GM19438 (cell line): Measurements from ENCODE around the gene KCNK15.

Source experiments
- ATAC-seq: cut with Tn5 transposase; IDR thresholded peaks from one replicate; pipeline ENCODE4 v1.9.1; 2021; ENCODE audit warnings: low read depth; ENCODE audit not compliant: unreplicated experiment

The KCNK15 gene

DNA sequence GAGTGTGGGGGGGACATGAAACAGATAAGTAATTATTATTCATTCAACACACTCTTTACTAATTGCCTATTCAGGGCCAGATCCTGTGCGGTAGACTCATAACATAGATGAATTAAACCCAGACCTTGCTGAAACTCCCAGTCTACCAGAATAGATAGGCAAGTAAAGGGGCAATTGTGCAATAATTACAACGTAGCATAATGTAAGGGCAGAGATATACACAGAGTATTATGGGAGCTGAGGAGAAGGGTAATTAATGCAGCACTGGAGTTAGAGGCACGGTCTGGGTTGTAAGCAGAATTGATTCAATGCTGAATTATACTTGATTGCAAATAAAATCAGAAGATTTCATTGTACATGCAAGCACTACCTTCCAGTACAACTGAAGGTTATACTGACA is 35.5 kb downstream of the KCNK15 start:
- ATAC-seq: no peak

DNA sequence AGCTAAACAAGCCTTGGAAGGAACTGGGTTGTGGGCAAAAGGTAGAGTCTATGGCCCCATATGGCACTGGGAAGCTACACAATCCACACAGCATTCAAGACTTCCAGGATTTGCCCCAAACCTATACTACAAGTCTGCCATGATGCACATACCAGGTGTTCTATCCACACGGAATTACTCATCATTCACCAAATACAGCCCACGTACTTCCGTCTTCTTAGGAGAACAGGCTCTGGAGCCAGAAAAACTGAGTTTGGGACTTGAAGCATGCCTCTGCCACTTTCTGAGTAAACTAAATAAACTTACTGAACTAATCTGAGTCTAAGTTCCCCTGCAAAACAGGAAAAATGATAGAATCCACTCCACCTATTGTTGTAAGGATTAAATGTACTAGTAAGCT is 36.1 kb downstream of the KCNK15 start:
- ATAC-seq: no peak

DNA sequence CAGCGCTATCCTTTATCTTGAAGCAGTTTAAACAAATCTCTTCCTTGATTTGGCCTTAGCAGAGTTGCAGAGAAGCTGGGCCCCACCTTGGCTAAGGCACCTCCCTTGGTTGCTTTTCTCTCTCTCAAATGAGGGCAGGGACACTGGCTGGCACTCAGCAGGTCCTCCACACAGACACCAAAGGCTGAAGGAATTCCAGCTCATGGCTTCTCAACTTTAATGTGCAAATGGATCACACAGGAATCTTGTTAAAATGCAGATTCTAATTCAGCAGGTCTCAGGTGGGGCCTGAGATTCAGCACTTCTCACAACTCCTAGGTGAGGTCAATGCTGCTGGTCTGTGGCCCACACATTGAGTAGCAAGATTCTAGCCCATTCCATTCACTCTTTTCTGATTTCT is 39.0 kb downstream of the KCNK15 start:
- ATAC-seq: no peak

DNA sequence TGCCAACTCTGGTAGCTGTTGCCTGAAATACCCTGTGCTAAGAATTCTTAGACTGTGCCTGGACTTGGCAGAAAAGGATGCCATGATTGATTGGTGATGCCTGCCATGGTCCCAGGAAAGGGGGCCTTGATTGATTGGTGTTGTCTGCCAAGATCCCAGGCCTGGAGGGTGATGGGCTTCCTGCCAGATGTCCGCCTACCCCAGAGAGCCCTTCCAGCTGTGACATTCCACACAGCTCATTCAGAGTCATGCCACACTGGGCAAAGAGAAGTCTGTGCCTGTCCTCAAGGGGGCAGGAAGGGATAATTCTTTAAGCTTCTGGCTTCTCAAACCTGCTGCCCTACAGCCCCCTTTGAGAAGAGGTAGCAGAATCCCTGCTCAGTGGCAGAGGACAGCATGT is 40.1 kb downstream of the KCNK15 start:
- no peak for ATAC-seq

DNA sequence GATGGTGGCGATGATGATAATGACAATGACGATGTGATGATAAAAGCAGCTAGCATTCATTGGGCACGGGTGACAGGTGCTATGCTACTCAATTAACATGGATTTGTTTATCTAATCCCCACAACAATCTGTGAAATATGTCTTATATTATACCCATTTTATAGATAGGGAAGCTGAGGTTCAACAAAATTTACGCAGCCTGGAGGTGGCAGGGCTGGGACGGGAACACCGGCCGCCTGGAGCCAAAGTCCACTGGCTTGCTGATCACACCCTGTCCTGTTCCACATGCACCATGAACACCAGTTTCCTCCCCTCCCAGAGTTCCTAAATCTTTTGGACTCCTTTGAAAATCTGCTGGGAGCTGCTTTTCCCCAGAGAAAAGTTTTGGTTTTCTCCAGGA is 41.6 kb downstream of the KCNK15 start:
- no peak for ATAC-seq

DNA sequence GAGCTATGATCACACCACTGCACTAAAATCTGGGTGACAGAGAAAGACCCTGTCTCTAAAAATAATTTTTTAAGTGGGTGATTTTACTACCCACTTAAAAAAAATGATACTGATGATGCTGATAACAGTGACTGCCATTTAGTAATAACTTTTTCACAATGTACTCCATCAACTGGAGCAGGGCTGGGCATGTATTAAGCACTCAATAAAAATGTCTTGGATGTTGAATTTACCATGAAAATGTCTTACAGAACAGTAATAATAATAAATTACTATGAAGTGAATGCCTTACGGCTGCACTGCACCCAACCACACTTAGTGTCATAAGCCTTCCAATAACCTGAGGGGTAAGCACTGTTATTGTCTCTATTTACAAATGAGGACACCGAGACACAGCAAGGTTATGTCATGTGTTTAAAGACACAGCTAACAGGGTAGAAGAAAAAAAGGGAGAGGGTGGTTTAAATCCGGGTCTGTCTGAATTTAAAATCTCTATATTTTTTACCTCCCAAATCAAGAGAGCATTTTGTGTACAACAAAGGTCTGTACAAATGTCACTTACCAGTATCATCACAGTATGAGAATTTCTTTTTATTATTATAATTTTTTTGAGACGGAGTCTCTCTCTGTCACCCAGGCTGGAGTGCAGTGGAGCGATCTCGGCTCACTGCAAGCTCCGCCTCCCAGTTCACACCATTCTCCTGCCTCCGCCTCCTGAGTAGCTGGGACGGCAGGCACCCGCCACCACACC is 43.2 kb downstream of the KCNK15 start:
- no peak for ATAC-seq

DNA sequence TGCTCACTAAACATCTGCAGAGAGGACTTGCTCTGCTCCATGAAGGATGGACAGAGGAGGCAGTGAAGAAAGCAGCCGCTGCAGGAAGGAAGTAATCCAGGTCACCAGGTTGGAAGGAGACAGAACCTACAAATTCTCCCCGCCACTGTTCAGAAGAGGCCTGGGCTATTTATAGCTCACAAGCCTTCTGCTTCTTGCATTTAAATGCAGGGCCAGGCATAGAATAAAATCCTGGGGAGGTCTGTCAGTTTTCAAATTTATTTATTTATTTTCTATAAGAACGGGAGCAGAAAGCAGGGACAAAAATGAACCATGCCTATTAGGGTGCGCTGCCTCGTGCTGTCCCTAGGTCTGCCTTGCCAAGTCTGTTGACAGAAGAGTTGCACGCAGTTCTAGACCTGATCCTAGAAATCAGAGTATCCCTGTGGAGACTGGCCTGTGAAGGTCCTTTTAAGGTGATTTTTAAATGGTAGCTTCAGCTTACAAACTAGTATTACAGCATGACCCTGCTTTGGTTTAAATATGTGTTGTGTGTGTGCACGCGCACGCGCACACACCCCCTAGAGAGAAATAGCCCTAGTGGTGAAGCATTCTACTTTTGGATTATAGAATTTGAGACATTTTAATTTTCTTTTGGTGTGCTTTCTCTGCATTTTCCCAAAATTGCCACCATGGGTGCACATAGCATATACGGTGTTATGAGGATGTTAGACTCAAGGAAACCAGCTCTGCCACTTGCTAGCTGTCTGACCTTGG is 45.2 kb downstream of the KCNK15 start:
- no peak for ATAC-seq

DNA sequence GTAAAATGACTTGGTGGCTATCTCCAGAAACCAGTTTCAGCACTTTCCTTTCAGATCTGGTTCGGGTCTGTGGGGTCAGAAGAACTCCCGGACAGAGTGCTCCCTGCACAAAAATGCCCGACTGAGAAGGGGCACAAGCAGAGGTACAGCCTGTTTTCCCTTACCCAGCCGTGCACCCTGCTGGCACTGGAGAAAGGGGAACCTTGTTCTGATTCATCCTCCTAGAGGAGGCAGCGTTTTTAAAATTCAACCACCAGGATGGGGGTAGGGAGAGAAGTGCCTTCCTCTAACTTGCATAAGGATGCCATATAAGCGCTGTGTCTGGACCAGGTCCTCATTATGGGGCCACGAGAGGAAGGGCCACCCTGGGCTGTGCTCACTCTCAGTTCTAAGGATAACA is 47.1 kb downstream of the KCNK15 start:
- ATAC-seq: no peak

DNA sequence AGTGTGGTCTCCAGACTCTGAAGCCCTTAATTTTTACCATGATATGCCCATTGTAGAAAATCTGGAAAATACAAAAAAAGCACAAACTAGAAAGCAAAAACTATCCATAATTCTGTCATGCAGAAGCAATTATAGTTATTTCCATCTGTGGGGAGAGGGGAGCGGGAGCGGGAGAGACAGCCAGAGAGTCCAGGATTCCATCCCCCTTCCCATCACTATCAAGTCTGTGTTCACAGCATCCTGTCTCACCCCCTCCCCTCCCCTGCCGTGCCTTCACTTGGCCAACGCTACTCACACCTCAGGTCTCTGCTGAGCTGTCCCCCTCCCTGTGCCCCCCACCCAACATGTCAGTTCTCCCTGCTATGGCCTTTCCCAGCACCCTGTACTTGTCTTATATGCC is 50.2 kb downstream of the KCNK15 start:
- ATAC-seq: no peak

DNA sequence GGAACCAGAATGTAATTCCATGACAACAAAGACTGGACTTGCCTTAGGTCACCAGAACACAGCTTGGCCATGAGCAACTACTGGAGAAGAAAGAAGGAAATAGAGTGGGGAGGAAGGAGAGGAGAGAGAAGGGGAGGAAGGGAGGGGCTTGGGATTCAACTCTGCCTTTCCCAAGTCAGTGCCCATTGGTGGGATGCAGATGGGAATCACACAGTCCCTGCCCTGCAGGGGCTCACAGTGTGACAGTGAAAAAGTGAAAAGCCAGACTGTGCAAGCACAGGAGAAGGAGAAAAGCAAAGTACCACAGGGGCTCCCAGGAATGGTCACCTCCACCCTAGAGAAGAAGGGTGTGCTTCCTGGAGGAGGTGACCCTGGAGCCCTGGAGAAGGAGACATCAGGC is 50.6 kb downstream of the KCNK15 start:
- no peak for ATAC-seq

DNA sequence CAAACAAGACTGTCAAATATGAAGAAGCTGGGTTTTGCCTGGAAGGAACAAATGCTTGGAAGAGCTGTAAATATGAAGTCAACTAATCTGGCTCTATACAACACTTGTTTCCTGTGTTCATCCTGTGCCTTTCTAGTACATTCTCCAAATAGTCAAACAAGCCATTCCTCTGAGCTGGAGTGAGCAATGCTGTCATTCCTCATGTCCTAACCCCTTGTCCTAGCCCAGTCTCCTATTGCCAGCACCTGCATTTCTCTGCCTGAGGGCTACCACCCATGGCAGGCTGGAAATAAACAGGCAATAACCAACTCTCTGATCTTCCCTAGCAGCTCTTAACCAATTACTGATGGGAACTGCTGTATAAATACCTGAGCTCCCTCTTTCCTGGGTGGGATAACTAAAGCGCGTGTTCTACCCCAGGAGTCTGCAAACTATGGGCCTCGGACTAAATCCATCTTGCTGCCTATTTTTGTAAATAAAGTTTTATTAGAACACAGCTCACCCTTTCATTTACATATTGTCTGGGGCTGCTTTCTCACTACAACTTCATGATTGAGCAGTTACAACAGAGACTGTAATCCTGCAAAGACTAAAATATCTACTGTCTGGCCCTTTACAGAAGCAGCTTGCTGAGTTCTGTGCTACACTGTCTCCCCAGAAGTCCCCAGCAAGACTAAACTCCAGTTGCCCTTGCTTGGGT is 51.2 kb downstream of the KCNK15 start:
- no peak for ATAC-seq

DNA sequence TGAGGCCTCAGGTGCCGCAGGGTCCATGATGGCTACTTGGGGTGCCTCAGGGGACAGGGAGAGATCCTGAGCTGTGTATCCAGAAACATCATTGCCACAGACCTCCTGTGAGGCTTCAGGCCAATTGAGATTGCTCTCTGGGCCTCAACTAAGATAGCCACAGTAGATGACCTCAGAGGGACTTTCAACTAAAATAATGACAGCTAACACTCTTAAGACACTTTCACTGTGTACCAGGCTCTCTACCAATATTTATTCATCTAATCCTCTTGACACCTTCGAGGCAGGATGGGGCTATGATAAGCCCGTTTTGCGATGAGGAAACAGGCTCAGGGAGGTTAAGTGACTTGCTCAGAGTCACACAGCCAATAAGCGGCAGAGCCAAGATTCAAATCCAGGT is 54.0 kb downstream of the KCNK15 start:
- no peak for ATAC-seq

DNA sequence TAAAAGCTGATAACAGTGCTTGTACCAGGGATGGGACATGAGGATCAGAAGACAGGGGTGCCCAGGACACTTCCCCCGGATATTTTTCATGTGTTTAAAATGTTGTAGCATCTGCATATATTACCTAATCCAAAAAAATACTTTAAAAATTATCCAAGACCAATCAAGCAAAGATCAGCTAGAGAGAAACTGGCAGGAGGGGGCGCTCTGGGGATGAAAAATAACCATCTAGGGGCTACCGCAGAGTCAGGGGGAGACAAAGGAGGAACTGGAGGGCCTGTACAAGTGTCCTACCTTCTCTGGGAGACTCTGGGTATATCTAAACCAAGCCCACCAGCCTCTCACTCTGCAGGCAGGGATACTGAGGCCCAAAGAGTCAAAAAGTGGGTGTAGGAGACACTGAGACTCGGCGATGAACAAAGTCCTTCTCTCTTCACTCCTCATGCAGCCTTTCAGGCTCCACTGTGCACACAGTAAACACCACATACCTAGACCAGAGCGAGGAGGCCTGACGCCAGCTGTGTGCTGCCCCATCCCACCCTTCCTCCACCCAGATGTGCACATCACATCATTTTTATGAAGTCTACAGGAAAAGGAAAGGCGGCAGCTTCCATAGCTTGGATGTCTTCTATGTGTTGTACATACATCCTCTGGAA is 54.9 kb downstream of the KCNK15 start:
- ATAC-seq: no peak
